Mucosa of rectum (tissue), 2 donors: ENCODE data around the gene FBL.
"Not testable (repeated sequence)": the region's sequence is repeated elsewhere in the genome, so short reads cannot be mapped to it uniquely, and the experiment has no call there.

Source experiments
- H3K27ac ChIP-seq, 2 donors: one replicate each; pipeline ENCODE4 v1.7.0; 2013; ENCODE audit warnings: inconsistent platforms in 2 of 2, low read depth in 2 of 2, low read length in 2 of 2
- H3K27me3 ChIP-seq, 2 donors: one replicate each; pipeline ENCODE4 v1.7.0; 2013; ENCODE audit warnings: low read length in 2 of 2; ENCODE audit not compliant: control insufficient read depth in 2 of 2, insufficient read depth in 2 of 2
- H3K36me3 ChIP-seq, 2 donors: one replicate each; pipeline ENCODE4 v1.7.0; 2013; ENCODE audit warnings: low read length in 2 of 2; ENCODE audit not compliant: control insufficient read depth in 2 of 2, insufficient read depth in 2 of 2
- H3K4me1 ChIP-seq, 2 donors: one replicate each; pipeline ENCODE4 v1.7.0; 2013; ENCODE audit warnings: low read length in 2 of 2, mild to moderate bottlenecking in 1 of 2; ENCODE audit not compliant: control insufficient read depth in 2 of 2, insufficient read depth in 2 of 2
- H3K4me3 ChIP-seq, 2 donors: one replicate each; pipeline ENCODE4 v1.7.0; 2013; ENCODE audit warnings: low read length in 2 of 2
- H3K9ac ChIP-seq, 2 donors: one replicate each; pipeline ENCODE4 v1.7.0; 2013; ENCODE audit warnings: low read length in 2 of 2, low read depth in 1 of 2, mild to moderate bottlenecking in 1 of 2
- H3K9me3 ChIP-seq, 2 donors: one replicate each; pipeline ENCODE4 v1.7.0; 2013; ENCODE audit warnings: low read length in 2 of 2; ENCODE audit not compliant: control insufficient read depth in 2 of 2
- donor health status: healthy.
- donor health status: Normal muscosa, but diverticular disease.

The FBL gene

DNA sequence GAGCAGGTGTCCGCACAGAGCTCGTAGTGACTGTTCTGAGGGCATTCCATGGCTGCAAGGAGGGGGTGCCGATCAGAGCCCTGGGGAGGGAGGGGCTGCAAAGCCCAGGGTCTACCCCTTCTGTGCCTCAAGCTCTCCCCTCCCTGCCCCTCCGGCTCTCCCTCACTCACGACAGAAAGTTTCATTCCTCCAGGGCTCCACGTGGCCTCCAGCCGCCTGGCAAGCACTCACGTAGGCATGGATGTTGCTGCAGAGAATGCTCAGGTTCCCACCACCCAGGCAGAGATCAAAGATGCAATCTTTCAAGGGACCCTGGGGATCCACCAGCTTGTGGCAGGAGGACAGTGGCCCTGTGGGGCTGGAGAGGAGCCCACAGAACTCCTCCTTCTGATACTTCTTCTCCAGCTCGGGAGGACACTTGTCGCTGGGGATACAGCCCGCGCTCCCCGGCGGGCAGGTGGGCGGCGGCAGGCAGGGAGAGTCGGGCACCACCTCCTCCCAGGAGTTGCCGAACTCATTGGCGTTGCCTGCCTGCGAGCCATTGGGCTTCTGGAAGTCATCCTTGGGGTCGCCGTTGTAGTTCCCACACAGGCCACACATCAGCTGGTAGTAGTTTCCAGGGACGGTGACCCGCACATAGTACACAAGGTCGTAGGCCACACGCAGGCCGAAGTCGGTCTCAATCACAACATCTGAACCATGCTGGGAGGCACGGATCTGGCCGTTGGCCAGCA, 39.8 kb upstream of the FBL start:
- H3K4me3 ChIP-seq, H3K27ac ChIP-seq, H3K27me3 ChIP-seq, H3K9me3 ChIP-seq, H3K36me3 ChIP-seq, H3K4me1 ChIP-seq, H3K9ac ChIP-seq: not testable (repeated sequence)

DNA sequence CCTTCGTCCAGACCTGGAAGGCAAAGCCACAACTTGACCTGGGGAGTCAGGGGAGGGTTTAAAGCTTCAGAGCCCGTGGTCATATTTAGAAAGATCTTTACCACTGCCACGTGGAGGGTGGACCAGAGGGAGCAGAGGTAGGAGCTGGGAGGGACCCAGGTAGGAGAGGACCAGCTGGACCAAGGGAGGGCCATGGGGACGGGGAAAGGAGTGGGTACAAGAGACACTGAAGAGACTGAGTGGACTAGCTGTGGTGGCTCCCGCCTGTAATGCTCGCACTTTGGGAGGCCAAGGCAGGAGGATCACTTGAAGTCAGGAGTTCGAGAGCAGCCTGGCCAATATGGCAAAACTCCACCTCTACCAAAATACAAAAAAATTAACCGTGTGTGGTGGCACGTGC, 38.5 kb upstream of the FBL start:
- not testable (repeated sequence) for H3K27ac ChIP-seq, H3K4me1 ChIP-seq, H3K4me3 ChIP-seq, H3K9me3 ChIP-seq, H3K36me3 ChIP-seq, H3K9ac ChIP-seq, H3K27me3 ChIP-seq

DNA sequence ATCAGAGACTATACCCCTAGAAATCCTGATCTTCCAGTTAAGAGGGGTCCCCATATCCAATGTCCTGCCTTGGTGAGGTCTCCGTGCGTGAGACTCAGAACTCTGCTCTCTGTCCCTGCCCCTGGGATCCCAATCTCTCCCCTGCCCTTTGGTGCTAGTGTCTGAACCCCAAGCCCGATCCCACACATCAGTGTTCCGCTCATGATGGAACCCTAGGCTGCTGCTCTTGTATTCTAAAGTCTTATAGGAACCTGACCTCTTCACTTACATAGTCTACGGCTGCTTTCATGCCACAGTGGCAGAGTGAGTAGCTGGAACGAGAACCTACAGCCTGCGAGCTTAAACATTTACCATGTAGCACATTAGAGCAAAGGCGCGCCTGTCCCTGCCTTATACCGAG, 36.5 kb upstream of the FBL start:
- not testable (repeated sequence) for H3K27me3 ChIP-seq

DNA sequence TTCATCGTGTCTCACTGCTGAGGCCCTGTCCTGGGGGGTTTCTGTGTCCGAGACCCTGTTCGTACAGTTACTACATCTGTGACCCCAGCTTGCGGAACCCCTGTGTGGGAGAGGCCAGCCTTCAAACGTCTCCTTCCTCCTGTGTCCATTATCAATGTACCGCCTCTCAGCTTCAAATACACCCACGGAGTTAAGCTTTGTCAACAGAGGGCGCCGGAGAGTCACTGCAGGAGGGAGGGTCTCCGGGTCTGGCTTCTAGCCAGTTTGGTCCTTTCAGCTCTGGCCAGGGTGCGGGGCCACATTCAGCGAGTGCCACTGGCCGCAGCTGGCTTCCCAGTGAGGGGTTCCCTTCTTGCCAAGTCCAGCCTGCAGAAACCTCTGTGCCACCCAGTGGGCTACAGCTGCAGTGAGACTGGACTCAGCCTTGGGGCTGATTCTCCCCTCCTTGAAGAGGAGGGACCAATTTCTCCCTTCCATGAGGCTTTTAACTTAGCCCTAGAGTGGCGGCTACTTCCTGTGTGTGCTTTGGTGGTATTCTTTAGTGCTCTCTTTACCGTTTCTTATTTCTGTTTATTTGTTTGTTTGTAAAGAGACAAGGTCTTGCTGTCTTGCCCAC, 35.4 kb upstream of the FBL start:
- H3K36me3 ChIP-seq = peaks cover 4 to 17% of the 10 kb centered on the region in 2 donors
- H3K27me3 ChIP-seq, H3K9me3 ChIP-seq, H3K9ac ChIP-seq, H3K27ac ChIP-seq, H3K4me3 ChIP-seq, H3K4me1 ChIP-seq: not testable (repeated sequence)

More for the DNA sequence above, 36.5 kb upstream of the FBL start:
- H3K36me3 ChIP-seq = peaks cover 4 to 17% of the 10 kb centered on the region in 2 donors
- H3K4me1 ChIP-seq, H3K9ac ChIP-seq, H3K4me3 ChIP-seq, H3K27ac ChIP-seq, H3K9me3 ChIP-seq: not testable (repeated sequence)

DNA sequence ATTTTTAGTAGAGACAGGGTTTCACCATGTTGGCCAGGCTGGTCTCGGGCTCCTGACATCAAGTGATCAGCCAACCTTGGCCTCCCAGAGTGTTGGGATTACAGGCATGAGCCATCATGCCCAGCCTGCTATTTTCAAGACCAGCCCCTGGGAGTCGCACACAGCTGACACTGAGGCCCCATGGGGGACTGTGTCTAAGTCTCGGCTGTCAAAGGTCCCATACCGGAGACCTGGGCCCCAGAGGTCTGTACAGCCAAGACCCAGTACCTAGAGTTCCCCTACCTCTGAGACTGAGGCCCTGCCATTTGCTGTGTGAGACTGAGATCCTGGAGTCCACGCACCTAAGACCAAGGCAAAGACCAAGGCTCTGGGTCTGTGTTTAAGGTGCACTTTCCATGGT, 34.1 kb upstream of the FBL start:
- not testable (repeated sequence) for H3K27ac ChIP-seq, H3K4me1 ChIP-seq, H3K9ac ChIP-seq, H3K27me3 ChIP-seq, H3K4me3 ChIP-seq, H3K9me3 ChIP-seq
- H3K36me3 ChIP-seq = peaks cover 4 to 14% of the 10 kb centered on the region in 2 donors

DNA sequence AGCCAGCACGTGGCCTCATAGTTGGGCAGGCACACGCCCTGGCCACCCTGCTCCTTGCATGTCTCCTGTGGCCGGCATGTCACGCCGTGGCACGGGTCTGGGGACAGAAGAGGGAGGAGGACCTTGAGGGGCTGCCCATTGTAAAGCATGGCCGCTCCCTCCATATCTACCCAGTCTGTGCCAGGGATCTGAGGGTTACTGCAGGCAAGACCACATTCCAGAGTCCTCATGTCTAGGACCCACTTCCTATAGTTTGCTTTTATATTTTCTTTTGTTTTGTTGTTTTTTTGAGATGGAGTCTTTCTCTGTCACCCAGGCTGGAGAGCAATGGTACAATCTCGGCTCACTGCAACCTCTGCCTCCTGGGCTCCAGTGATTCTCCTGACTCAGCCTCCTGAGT, 33.6 kb upstream of the FBL start:
- H3K36me3 ChIP-seq = peaks cover 4 to 14% of the 10 kb centered on the region in 2 donors
- H3K27ac ChIP-seq, H3K4me1 ChIP-seq, H3K9me3 ChIP-seq, H3K9ac ChIP-seq, H3K4me3 ChIP-seq, H3K27me3 ChIP-seq: not testable (repeated sequence)

DNA sequence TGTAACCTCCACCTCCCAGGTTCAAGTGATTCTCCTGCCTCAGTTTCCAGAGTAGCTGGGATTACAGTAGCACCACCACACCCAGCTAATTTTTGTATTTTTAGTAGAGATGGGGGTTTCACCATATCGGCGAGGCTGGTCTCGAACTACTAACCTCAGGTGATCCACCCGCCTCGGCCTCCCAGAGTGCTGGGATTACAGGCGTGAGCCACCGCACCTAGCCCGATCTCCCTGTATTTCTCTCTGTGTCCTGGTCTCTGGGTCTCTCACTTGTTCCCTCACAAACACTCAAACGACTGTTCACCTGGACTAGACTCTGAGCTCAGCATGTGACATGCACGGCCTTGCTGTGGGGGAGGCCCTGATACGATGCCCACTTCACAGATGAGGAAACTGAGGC, 32.7 kb upstream of the FBL start:
- H3K9ac ChIP-seq, H3K4me3 ChIP-seq, H3K4me1 ChIP-seq, H3K27ac ChIP-seq, H3K9me3 ChIP-seq, H3K27me3 ChIP-seq: not testable (repeated sequence)
- peaks cover 8 to 18% of the 10 kb centered on the region in 2 donors for H3K36me3 ChIP-seq

DNA sequence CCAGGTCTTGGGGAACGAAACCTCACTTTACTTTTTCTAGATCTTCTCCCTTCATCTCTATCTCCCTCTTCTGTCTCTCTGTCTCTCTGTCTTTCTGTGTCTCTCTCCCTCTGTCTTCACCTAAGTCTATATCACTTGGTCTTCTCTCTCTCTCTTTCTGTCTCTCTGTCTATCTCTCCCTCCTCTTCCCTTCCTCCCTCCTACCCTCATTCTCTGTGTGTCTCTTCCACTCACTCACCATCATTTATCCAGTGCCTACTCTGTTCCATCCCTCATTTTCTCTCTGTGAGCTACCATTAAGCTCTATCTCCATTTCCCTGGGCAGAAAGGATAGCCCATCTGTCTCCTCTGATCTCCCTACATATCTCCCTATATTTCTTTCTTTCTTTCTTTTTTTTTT, 32.2 kb upstream of the FBL start:
- Histone ChIP-seq H3K36me3 (peaks cover 12 to 19% of the 10 kb centered on the region in 2 donors), H3K27ac (no peak overlapping the region), H3K27me3 (no peaks in the 10 kb centered on the region), H3K4me1 (no peaks in the 10 kb centered on the region), H3K9me3 (no peaks in the 10 kb centered on the region), H3K9ac (no peak overlapping the region), H3K4me3 (no peak overlapping the region)

DNA sequence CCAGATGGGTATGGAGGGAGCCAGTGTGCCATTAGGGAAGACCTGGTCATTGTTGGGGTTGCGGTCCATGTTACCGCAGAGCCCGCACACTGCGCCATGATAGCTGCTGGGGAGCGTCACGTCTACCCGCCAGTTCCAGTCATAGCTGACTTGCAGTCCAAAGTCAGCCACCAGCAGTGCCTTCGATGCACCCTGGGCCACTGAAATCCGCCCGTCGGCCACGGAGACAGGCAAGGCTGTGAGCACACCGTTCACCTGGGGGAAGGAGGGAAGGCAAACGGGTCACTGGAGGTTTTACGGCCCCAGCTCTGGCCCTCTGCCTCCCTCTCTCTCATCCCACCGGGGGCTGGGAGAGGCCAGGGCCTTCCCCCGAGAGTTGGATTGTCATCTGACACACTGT, 31.8 kb upstream of the FBL start:
- H3K9ac ChIP-seq, H3K4me1 ChIP-seq, H3K27me3 ChIP-seq, H3K9me3 ChIP-seq, H3K27ac ChIP-seq, H3K4me3 ChIP-seq: not testable (repeated sequence)
- peaks cover 16 to 24% of the 10 kb centered on the region in 2 donors for H3K36me3 ChIP-seq

DNA sequence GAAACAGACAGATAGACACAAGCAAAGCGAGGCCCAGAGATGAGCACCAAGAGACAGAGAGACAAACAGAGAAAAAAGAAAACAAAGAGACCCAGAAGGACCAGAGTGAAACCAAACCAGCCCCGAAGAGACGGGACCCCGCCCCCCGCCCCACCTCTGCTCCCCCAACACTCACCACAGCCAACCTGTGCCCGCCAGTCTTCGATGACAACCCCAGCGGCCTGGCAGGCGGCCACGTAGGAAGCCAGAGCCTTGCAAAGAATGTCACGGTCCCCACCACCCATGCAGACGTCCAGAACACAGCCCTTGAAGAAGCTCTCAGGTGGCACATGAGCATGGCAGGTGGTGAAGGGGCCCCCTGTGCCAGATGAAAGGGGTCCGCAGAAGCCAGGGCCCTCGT, 31.3 kb upstream of the FBL start:
- H3K27ac ChIP-seq, H3K27me3 ChIP-seq, H3K4me3 ChIP-seq, H3K9ac ChIP-seq, H3K9me3 ChIP-seq, H3K4me1 ChIP-seq: not testable (repeated sequence)
- H3K36me3 ChIP-seq = peaks cover 16 to 27% of the 10 kb centered on the region in 2 donors
